Measurements from ENCODE around the gene KPNA3.
"Not testable (repeated sequence)": the region's sequence is repeated elsewhere in the genome, so short reads cannot be mapped to it uniquely, and the experiment has no call there.

The KPNA3 gene
- total RNA-seq: 39.2 to 111 (median 55.3) reads per million in 3 experiments

- peak; percentile 93 for DNase-seq
Observed at GRCh38 chr13:49792550-49793324, at the start of gene KPNA3. KPNA3 (minus strand) TSS chr13:49792682; CDS start chr13:49792506, 176 bp downstream.

GRCh38 chr13:49841964-49842363, 49.5 kb upstream of the KPNA3 start:
- no peak for DNase-seq

- no peak for DNase-seq
Observed at GRCh38 chr13:49840675-49841074, 48.2 kb upstream of the KPNA3 start.

GRCh38 chr13:49840266-49840665, 47.8 kb upstream of the KPNA3 start:
- no peak for DNase-seq

- no peak for DNase-seq
Observed at GRCh38 chr13:49838989-49839388, 46.5 kb upstream of the KPNA3 start.

GRCh38 chr13:49836516-49836915, 44.0 kb upstream of the KPNA3 start:
- DNase-seq: no peak

- no peak for DNase-seq
Observed at GRCh38 chr13:49833402-49833801, 40.9 kb upstream of the KPNA3 start.

- DNase-seq: no peak
Observed at GRCh38 chr13:49831455-49831854, 39.0 kb upstream of the KPNA3 start.

- DNase-seq: no peak
Observed at GRCh38 chr13:49830721-49831120, 38.2 kb upstream of the KPNA3 start.

- DNase-seq: no peak
Observed at GRCh38 chr13:49829715-49830114, 37.2 kb upstream of the KPNA3 start.

- no peak for DNase-seq
Observed at GRCh38 chr13:49828453-49828852, 36.0 kb upstream of the KPNA3 start.

GRCh38 chr13:49827891-49828290, 35.4 kb upstream of the KPNA3 start:
- DNase-seq: no peak

- no peak for DNase-seq
Observed at GRCh38 chr13:49827336-49827735, 34.9 kb upstream of the KPNA3 start.

GRCh38 chr13:49821216-49822009, 28.9 kb upstream of the KPNA3 start:
- no peak for DNase-seq

- no peak for DNase-seq
Observed at GRCh38 chr13:49820591-49821215, 28.2 kb upstream of the KPNA3 start.

GRCh38 chr13:49816047-49816446, 23.6 kb upstream of the KPNA3 start:
- DNase-seq: not testable (repeated sequence)

- DNase-seq: no peak
Observed at GRCh38 chr13:49814551-49815270, 22.2 kb upstream of the KPNA3 start.

- no peak for DNase-seq
Observed at GRCh38 chr13:49812812-49813211, 20.3 kb upstream of the KPNA3 start.

GRCh38 chr13:49811527-49811908, 19.0 kb upstream of the KPNA3 start:
- no peak for DNase-seq

- no peak for DNase-seq
Observed at GRCh38 chr13:49810567-49811526, 18.4 kb upstream of the KPNA3 start.

GRCh38 chr13:49807681-49808080, 15.2 kb upstream of the KPNA3 start:
- no peak for DNase-seq

GRCh38 chr13:49806126-49806536, 13.6 kb upstream of the KPNA3 start:
- no peak for DNase-seq
